Hematopoietic multipotent progenitor cell treated with erythropoietin and hydrocortisone succinate and interleukin-3 and kit ligand, for 17 days (in vitro differentiated cells): ENCODE measurements around the gene MYL4.

Experiments
- DNase-seq: peaks from one replicate; pipeline ENCODE4 v3.0.0-alpha.2; 2015; ENCODE audit warnings: low spot score

MYL4 gene

DNA sequence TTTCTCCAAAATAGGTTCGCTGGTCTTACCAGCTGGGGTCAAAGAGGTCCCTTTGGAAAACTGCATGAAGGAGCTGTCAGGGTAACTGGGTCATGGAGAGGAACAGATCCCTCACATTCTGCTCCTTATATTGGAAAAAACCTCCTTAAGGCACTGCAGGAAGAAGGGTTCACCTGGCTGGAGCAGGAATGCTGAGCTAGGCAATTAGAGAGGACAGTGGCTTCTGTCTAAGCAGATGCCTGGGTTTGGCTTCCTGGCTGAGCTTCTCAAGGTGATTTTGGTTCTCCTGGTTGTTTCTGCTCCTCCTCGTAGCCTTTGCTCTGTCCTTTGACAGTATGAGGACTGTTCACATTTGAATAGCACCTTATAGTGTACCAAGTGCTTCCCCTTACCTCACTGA is 64.1 kb downstream of the MYL4 start:
- DNase-seq, result no peak
